ENCODE measurements around the gene ANKRD36B. TPM values are rescaled to one million over a fixed set of nuclear protein-coding genes. Genes with fewer than 3 reads are reported as not detected.
"Not testable (repeated sequence)": the region's sequence is repeated elsewhere in the genome, so short reads cannot be mapped to it uniquely, and the experiment has no call there.

ANKRD36B gene
- total RNA-seq, 1 donor: 37.2 TPM

DNA sequence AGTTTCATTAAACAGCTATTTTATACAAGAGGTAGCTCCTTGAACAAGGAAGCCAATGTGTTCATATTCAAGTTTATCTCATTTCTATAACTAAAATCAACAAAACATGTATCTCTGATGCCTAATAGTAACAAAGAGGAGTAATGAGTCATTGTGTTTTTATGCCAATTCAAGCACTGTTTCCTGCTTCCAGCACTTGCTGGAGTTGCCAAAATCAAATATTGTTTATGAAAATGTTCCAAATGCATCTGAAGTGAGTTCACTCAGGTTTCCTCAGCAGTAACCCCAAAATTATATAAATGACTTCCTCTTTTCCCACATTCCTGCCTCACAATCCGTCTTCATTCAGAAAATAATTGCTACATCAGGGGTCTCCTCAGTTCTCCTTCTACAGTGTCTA is 39.2 kb downstream of the ANKRD36B start:
- DNase-seq (ENCODE audit: low read depth in 2 of 3, low spot score in 2 of 3): not testable (repeated sequence)

DNA sequence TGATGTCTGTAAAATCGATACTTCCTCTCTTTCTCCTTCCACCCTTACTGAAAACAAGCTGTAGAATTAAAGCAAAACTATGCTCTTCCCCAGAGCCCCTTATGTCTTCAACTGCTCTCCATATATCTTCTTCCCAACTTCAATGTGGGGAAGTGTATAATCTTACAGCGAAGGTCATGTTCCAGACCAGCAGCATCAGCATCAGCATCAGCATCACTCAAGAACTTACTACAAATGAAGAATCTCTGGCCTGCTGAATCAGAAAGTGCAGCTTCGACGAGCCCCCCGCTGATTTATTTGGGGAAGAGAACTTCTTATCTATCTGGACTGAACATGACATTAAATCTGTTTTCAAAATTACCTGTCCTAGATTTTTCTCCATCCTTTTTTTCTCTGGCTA is 40.6 kb downstream of the ANKRD36B start:
- DNase-seq (ENCODE audit: low read depth in 2 of 3, low spot score in 2 of 3): not testable (repeated sequence)

DNA sequence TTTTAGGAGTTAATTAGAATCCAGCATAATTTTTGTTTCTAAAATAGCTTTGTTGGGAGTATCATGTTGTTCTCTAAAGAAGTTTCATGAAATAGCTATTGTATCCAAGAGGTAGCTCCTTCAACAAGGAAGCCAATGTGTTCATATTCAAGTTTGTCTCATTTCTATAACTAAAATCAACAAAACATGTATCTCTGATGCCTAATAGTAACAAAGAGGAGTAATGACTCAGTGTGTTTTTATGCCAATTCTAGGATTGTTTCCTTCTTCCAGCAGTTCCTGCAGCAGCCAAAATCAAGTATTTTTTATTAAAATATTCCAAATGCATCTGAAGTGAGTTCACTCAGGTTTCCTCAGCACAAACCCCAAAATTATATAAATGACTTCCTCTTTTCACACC is 41.1 kb downstream of the ANKRD36B start:
- not testable (repeated sequence) for DNase-seq (ENCODE audit: low read depth in 2 of 3, low spot score in 2 of 3)

DNA sequence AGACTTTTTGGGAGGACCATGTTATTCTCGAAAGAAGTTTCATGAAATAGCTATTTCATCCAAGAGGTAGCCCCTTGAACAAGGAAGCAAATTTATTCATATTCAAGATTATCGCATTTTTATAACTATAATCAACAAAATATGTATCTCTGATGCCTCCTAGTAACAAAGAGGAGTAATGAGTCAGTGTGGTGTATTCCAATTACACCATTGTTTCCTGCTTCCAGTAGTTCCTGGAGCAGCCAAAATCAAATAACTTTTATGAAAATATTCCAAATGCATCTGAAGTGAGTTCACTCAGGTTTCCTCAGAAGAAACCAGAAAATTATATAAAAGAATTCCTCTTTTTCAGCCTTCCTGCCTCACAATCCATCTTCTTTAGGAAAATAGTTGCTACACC is 43.0 kb downstream of the ANKRD36B start:
- DNase-seq (ENCODE audit: low read depth in 2 of 3, low spot score in 2 of 3): no peak

DNA sequence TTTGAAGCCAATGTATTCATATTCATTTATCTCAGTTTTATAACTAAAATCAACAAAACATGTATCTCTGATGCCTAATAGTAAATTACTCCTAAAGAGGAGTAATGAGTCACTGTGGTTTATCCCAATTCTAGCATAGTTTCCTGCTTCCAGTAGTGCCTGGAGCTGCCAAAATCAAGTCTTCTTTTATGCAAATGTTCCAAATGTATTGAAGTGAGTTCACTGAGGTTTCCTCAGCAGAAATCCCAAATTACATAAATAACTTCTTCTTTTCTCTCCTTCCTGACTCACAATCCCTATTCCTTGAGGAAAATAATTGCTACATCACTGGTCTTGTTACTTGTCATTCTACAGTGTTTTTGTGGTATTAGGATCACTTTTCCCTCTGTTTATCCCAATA is 44.8 kb downstream of the ANKRD36B start:
- DNase-seq (ENCODE audit: low read depth in 2 of 3, low spot score in 2 of 3): not testable (repeated sequence)

DNA sequence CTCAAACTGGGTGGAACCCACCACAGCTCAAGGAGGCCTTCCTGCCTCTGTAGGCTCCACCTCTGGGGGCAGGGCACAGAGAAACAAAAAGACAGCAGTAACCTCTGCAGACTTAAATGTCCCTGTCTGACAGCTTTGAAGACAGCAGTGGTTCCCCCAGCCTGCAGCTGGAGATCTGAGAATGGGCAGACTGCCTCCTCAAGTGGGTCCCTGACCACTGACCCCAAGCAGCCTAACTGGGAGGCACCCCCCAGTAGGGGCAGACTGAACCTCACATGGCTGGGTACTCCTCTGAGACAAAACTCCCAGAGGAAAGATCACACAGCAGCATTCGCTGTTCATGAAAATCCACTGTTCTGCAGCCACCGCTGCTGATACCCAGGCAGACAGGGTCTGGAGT is 63.8 kb downstream of the ANKRD36B start:
- DNase-seq (ENCODE audit: low read depth in 2 of 3, low spot score in 2 of 3): not testable (repeated sequence)

DNA sequence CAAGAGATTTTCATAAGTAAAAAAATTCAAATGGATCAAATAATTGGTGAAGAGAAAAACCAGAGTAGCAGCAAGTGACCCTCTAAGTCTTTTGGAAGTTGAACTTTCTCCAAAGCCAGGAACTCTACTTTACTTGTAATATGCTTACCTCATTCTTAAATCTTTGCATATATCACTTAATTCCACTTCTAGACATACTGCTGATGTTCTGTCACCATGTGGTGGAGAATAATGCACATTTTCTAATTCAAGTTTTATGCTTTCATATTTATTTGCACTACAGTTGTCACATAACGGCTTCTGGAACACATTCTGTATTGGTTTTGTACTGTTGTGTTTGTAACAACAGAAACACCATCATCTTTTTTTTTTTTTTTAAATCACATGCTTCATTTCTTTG is 65.9 kb downstream of the ANKRD36B start:
- not testable (repeated sequence) for DNase-seq (ENCODE audit: low read depth in 2 of 3, low spot score in 2 of 3)

DNA sequence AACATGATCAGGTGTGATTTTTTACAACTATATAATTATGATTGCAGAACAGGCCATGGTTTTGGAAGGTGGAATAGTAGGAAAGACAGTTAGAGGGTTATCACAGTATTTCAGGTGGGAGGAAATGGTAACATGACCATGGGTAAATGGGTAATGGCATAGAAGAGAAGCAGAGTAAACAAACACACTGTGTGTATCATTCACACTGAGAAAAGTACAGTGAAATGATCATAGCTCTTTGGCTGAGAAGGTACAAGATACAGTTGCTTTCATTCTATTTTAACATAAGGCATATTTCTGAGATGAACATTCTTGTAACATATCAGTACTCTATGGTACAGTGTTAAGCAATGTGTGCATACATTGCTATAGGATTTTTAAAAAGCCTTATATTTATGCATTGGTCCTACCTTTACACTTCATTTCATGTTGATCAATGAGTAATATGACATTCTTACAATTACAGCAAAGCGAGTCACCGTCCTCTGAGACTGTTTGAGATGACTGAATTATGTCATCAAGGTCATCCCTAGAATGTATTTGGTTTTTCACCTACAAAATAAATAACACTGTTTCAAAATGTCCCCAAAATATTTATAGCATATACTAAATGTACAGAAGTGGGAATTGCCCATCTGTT is 66.6 kb downstream of the ANKRD36B start:
- DNase-seq (ENCODE audit: low read depth in 2 of 3, low spot score in 2 of 3): not testable (repeated sequence)

DNA sequence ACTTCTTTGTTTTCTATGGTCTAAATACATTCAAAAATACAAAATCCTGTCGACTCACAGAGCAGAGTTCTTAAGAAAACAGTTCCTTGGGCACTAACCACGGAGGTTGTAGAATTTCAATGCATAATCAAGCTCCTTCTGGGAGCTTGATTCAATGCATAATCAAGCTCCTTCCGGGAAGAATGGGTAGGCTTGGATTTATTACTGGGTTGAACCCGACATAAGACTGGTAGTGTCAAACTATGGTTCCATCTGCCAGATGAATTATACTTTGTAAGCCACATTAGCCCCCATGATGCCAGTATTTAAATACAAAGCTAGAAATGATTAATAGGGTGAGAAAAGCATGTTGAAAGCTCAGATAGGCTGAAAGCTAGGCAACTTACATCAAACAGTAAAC is 94.0 kb downstream of the ANKRD36B start:
- not testable (repeated sequence) for DNase-seq (ENCODE audit: low read depth in 2 of 3, low spot score in 2 of 3)

DNA sequence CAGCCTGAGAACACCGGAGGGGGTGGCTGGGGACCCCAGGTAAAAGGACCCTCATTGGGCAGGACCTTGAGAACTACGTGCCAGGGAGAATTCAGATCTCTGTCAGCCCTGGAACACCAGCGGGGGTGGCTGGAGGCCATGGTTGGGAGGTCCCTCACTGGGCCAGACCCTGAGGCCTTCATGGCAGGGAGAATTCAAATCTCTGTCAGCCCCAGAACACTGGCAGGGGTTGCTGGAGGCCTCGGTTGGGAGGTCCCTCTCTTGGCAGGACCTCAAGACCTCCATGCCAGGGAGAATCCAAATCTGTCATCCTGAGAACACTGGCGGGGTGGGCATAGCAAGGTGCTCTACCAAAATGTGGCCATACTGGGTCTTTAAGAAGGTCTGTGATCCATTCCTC is 99.5 kb downstream of the ANKRD36B start:
- DNase-seq (ENCODE audit: low read depth in 2 of 3, low spot score in 2 of 3): not testable (repeated sequence)

Other genes starting within 250 kb of the ANKRD36B start
- 132 TPM for gene COX5B, start 56.2 kb upstream of the ANKRD36B start, total RNA-seq
- 92.9 TPM for gene ACTR1B, start 74.2 kb upstream of the ANKRD36B start, total RNA-seq
- 5.1 TPM for gene C2orf92, start 79.8 kb upstream of the ANKRD36B start, total RNA-seq
- gene ZAP70, start 123.7 kb upstream of the ANKRD36B start, total RNA-seq: 19.1 TPM